ENCODE data around the gene ZRSR2.
"Not testable (repeated sequence)": the region's sequence is repeated elsewhere in the genome, so short reads cannot be mapped to it uniquely, and the experiment has no call there.

Gene ZRSR2

DNA sequence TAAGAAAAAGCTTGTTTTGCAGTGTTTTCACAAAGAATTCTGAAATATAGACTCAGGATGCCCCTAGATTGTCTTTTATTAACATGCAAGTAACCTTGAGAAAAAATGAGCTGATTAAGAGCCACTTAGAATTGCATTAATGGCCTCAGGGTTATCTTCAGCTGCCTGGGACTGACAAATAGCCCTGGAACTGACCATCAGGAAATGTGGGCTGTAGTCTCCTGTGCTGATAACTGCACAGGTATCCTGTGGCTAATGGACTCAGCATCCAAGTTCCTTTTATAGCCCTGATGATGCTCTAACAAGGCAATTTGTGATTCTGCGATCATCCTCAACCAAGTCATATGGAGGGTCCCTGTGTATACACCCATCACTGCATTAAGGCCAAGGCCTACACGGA is 35.2 kb upstream of the ZRSR2 start:
- Histone ChIP-seq H3K4me1 (ENCODE audit: control insufficient read depth, insufficient read depth, low read length, poor library complexity, severe bottlenecking) (no peaks in the 10 kb centered on the region), H3K4me3 (ENCODE audit: extremely low read depth, insufficient read depth, low read length, poor library complexity, severe bottlenecking) (no peak overlapping the region)

DNA sequence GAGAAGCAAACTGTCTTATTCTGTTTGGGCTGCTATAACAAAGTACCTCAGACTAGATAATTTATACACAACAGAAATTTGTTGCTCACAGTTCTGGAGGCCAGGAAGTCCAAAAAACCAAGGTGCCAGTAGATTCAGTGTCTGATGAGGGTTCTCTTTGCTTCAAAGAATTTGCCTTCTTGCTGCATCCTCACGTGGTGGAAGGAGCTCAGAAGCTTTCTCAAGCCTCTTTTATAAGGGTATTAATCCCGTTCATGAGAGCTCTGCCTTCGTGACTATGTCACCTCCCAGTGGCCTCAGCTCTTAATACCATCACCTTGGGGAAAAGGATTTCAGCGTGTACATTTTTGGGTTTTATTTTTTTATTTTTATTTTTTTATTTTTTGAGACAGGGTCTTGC is 32.1 kb upstream of the ZRSR2 start:
- no peaks in the 10 kb centered on the region for H3K36me3 ChIP-seq (ENCODE audit: control insufficient read depth, insufficient read depth, low read length)
- 80% methylated on average over 1 of the region's 4 CpGs; no CpG with 5 or more reads in 1 of the 2 experiments for WGBS, 2 experiments (ENCODE audit: insufficient coverage in 2 of 2)
- H3K9me3 ChIP-seq (ENCODE audit: control insufficient read depth, low read length) = no peaks in the 10 kb centered on the region
- H3K27ac ChIP-seq (ENCODE audit: low read depth, low read length, severe bottlenecking) = no peak overlapping the region
- H3K4me1 ChIP-seq (ENCODE audit: control insufficient read depth, insufficient read depth, low read length, poor library complexity, severe bottlenecking) = no peaks in the 10 kb centered on the region
- no peak overlapping the region for H3K4me3 ChIP-seq (ENCODE audit: extremely low read depth, insufficient read depth, low read length, poor library complexity, severe bottlenecking)

More for the DNA sequence above, 35.2 kb upstream of the ZRSR2 start:
- H3K27ac ChIP-seq (ENCODE audit: low read depth, low read length, severe bottlenecking) = no peak overlapping the region
- no peaks in the 10 kb centered on the region for H3K9me3 ChIP-seq (ENCODE audit: control insufficient read depth, low read length)
- H3K36me3 ChIP-seq (ENCODE audit: control insufficient read depth, insufficient read depth, low read length) = no peaks in the 10 kb centered on the region
- no CpG with 5 or more reads among the region's 2 CpGs for WGBS, 2 experiments (ENCODE audit: insufficient coverage in 2 of 2)

DNA sequence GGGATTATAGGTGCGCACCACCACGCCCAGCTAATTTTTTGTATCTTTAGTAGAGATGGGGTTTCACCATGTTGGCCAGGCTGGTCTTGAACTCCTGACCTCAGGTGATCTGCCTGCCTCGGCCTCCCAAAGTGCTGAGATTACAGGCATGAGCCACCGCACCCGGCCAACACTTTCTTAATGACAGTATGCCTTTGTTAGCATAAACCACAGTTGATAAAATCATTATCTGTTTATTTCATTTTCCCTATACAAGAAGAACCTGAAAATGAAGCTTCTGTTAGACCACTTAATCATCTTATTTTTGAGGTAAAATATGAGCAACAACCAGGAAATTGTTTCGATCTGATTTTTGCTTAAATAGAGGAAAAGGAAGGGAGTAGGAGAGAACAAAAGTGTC is 30.4 kb upstream of the ZRSR2 start:
- H3K4me1 ChIP-seq (ENCODE audit: control insufficient read depth, insufficient read depth, low read length, poor library complexity, severe bottlenecking); H3K27ac ChIP-seq (ENCODE audit: low read depth, low read length, severe bottlenecking); H3K36me3 ChIP-seq (ENCODE audit: control insufficient read depth, insufficient read depth, low read length); H3K4me3 ChIP-seq (ENCODE audit: extremely low read depth, insufficient read depth, low read length, poor library complexity, severe bottlenecking); H3K9me3 ChIP-seq (ENCODE audit: control insufficient read depth, low read length): not testable (repeated sequence)
- WGBS, 2 experiments (ENCODE audit: insufficient coverage in 2 of 2) = no CpG with 5 or more reads among the region's 6 CpGs

DNA sequence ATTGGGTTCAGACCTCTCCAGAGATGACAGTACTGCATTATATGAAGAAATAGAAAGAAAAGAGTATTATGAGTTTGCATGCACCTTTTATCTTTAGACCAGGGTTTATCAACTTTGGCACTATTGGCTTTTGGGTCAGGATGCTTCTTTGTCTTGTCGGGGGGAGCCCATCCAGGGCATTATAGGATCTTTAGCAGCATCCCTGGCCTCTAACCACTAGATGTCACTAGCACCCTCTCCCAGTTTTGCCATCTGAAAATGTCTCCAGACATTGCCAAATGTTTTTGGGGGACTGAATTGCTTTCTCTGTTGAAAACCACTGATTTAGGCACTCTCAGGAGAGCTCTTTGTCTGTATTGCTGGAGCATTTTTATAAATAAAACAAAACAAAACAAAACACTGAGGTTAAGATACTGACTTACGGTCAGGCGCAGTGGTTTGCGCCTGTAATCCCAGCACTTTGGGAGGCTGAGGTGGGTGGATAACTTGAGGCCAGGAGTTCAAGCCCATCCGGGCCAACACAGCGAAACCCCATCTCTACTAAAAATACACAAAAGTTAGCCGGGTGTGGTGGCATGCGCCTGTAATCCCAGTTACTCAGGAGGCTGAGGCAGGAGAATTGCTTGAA is 28.6 kb upstream of the ZRSR2 start:
- Histone ChIP-seq H3K4me1 (ENCODE audit: control insufficient read depth, insufficient read depth, low read length, poor library complexity, severe bottlenecking) (no peaks in the 10 kb centered on the region), H3K4me3 (ENCODE audit: extremely low read depth, insufficient read depth, low read length, poor library complexity, severe bottlenecking) (no peak overlapping the region), H3K27ac (ENCODE audit: low read depth, low read length, severe bottlenecking) (no peak overlapping the region), H3K36me3 (ENCODE audit: control insufficient read depth, insufficient read depth, low read length) (no peaks in the 10 kb centered on the region), H3K9me3 (ENCODE audit: control insufficient read depth, low read length) (no peaks in the 10 kb centered on the region)
- WGBS, 2 experiments (ENCODE audit: insufficient coverage in 2 of 2) = 0% methylated on average over 1 of the region's 8 CpGs; no CpG with 5 or more reads in 1 of the 2 experiments

DNA sequence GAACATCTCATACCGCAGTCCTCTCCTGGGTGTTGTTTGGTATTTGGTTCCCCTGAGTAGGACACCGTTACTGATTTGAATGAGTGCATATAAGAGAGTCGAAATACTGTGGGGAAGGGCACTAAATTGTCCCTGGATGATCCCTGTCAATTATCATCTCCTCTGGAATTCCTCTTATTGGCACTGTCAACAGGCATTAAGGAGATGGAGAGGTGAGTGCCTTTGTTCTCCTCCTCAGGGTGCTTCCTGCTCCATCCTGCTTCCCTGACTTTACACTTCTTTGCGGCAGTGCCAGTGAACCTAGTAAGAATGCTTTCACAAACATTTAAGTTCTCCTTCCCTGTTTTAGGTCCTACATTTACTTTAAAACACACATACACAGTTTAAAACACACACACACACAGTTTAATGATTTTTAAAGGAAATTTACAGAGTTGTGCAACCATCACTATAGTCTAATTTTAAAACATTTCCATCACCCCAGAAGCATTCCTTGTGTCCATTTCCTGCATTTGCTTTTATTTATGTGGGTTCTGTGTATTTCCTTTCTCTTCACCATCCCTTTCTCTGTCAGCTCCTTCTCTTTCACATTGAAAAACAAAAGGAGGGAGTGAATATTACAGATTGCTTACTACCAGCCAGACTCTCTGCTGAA is 20.9 kb upstream of the ZRSR2 start:
- Histone ChIP-seq H3K9me3 (ENCODE audit: control insufficient read depth, low read length) (no peaks in the 10 kb centered on the region), H3K36me3 (ENCODE audit: control insufficient read depth, insufficient read depth, low read length) (no peaks in the 10 kb centered on the region), H3K27ac (ENCODE audit: low read depth, low read length, severe bottlenecking) (no peak overlapping the region), H3K4me3 (ENCODE audit: extremely low read depth, insufficient read depth, low read length, poor library complexity, severe bottlenecking) (no peak overlapping the region), H3K4me1 (ENCODE audit: control insufficient read depth, insufficient read depth, low read length, poor library complexity, severe bottlenecking) (no peaks in the 10 kb centered on the region)
- WGBS, 2 experiments (ENCODE audit: insufficient coverage in 2 of 2) = 22% methylated on average over 1 of the region's 4 CpGs; no CpG with 5 or more reads in 1 of the 2 experiments

DNA sequence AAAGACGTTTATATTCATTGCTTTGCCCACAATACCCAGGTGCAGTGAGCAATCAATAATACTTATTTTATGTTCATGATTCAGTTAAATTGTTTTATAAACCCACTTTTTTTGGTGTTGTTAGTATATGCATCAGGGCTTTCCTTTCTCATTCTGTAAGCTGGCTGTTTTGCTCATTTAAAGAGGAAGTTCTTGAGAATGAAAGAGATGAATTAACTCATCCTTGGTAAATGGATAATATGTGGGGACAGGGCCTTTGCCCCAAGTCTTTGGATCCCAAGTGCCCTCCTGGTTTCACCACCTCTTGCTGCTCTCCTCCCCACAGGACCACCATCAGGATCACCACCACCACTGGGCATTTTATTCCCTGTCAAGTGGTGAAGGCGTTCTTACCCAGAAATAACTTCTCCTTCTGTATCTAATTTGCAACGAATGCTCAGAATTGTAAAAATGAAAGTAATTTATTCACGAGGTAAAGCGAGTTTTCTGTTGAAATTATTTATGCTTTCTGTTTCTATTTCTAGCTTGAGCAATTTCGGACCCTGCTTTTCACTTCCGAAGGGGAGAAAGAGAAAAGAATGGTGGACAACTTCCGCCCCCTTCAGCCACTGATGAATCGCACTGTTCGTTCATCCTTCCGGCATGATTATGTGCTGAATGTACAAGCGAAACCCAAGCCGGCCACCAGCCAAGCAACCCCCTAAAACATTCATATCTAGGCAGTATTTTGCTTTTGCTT is 8.2 kb upstream of the ZRSR2 start:
- Histone ChIP-seq H3K4me1 (ENCODE audit: control insufficient read depth, insufficient read depth, low read length, poor library complexity, severe bottlenecking) (no peaks in the 10 kb centered on the region), H3K36me3 (ENCODE audit: control insufficient read depth, insufficient read depth, low read length) (peaks cover 3% of the 10 kb centered on the region), H3K27ac (ENCODE audit: low read depth, low read length, severe bottlenecking) (no peak overlapping the region), H3K4me3 (ENCODE audit: extremely low read depth, insufficient read depth, low read length, poor library complexity, severe bottlenecking) (no peak overlapping the region), H3K9me3 (ENCODE audit: control insufficient read depth, low read length) (no peaks in the 10 kb centered on the region)
- WGBS, 2 experiments (ENCODE audit: insufficient coverage in 2 of 2) = 77 to 100% methylated on average over 3 to 4 of the region's 13 CpGs

DNA sequence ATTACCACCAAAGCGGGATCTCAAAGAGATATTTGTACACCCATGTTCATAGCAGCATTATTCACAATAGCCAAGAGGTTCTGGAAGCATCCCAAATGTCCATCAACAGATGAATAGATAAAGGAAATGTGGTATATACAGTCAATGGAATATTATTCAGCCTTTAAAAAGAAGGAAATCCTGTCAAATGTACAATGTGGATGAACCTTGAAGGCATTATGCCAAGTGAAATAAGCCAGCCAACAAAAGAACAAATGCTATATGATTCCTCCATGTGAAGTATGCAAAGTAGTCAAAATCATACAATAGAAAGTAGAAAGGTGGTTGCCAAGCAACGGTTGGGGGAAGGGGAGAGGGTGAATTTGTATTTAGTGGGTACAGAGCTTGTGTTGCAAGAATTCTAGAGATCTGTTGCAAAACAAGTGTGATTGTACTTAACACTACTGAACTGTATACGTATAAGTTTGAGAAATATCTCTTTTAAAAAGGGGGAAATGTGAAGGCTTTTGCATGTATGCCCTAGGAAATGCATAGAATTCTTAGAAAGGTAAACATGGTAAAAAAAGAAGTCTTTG is 5.0 kb upstream of the ZRSR2 start:
- Histone ChIP-seq H3K27ac (ENCODE audit: low read depth, low read length, severe bottlenecking) (no peak overlapping the region), H3K4me1 (ENCODE audit: control insufficient read depth, insufficient read depth, low read length, poor library complexity, severe bottlenecking) (no peaks in the 10 kb centered on the region)

DNA sequence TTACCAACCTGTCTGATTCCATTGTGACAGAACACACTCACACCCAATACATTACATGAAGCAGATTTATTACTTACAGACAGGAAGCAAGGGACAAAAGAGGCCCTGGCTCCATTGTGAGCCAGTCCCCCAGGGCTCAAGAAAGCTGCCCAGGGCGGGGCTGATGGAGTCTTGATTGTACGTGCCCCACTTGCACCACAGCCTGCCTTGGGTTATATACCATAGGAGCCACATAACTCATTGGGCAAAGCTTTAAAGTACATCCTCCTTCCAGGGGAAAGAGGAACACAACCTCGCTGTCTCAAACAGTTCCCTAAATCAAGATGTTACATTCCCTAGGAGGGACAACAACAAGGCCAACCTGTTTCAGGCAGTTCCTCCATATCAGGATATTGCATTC is 3.4 kb upstream of the ZRSR2 start:
- Histone ChIP-seq H3K9me3 (ENCODE audit: control insufficient read depth, low read length) (no peaks in the 10 kb centered on the region), H3K27ac (ENCODE audit: low read depth, low read length, severe bottlenecking) (no peak overlapping the region), H3K4me3 (ENCODE audit: extremely low read depth, insufficient read depth, low read length, poor library complexity, severe bottlenecking) (no peak overlapping the region), H3K4me1 (ENCODE audit: control insufficient read depth, insufficient read depth, low read length, poor library complexity, severe bottlenecking) (no peaks in the 10 kb centered on the region), H3K36me3 (ENCODE audit: control insufficient read depth, insufficient read depth, low read length) (no peaks in the 10 kb centered on the region)
- no CpG with 5 or more reads among the region's 3 CpGs for WGBS, 2 experiments (ENCODE audit: insufficient coverage in 2 of 2)

More for the DNA sequence above, 5.0 kb upstream of the ZRSR2 start:
- 88% methylated on average over 1 of the region's 3 CpGs; no CpG with 5 or more reads in 1 of the 2 experiments for whole genome bisulfite sequencing, 2 experiments (ENCODE audit: insufficient coverage in 2 of 2)
- H3K4me3 ChIP-seq (ENCODE audit: extremely low read depth, insufficient read depth, low read length, poor library complexity, severe bottlenecking) = no peak overlapping the region
- no peaks in the 10 kb centered on the region for H3K36me3 ChIP-seq (ENCODE audit: control insufficient read depth, insufficient read depth, low read length)
- H3K9me3 ChIP-seq (ENCODE audit: control insufficient read depth, low read length) = no peaks in the 10 kb centered on the region

DNA sequence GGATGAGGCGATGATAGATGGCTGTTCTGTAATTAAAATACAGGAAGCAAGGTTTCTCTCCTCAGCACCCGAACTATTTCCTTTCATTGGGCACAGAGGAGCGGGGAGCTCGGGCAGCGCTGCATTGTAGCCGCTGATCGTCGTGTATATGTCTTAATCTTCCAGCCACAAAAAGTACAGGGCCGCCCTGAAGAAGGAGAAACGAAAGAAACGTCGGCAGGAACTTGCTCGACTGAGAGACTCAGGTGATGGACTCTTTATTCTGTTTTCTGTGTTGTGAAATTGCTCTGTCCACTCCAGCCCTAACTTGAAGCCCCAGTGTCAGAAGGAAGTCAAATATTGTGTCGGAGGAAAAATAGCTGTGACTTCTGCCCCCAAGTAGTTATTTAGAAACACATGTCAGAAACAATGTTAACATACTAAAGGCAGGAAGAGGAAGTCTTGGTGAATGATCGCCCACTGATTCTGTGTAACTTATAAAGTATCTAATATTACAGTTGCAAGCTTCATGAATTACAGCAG is 546 bp downstream of the ZRSR2 start:
- 0% methylated on average over 1 of the region's 15 CpGs; no CpG with 5 or more reads in 1 of the 2 experiments for WGBS, 2 experiments (ENCODE audit: insufficient coverage in 2 of 2)
- H3K36me3 ChIP-seq (ENCODE audit: control insufficient read depth, insufficient read depth, low read length) = peaks cover 14% of the 10 kb centered on the region
- H3K27ac ChIP-seq (ENCODE audit: low read depth, low read length, severe bottlenecking) = no peak overlapping the region
- no peaks in the 10 kb centered on the region for H3K9me3 ChIP-seq (ENCODE audit: control insufficient read depth, low read length)
- peak overlapping the region; percentile 58 for H3K4me3 ChIP-seq (ENCODE audit: extremely low read depth, insufficient read depth, low read length, poor library complexity, severe bottlenecking)
- H3K4me1 ChIP-seq (ENCODE audit: control insufficient read depth, insufficient read depth, low read length, poor library complexity, severe bottlenecking) = no peaks in the 10 kb centered on the region

DNA sequence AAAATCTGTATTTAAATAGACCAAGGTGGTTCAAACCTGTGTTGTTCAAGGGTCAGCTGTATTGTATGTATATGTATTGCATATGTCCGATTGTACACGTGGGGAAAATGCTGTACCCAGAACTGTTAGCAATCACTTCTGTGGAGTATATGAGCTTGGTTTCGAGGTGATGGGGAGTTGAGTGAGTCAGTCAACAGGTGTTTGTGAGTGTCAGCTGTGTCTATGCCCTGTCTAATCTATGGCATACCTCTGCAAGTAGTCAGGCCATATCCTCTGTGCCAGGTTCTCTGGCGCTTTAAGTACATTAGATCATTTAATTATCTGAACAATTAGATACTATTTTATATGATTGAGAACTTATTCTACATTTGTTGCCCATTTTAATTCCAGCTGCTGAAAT is 7.4 kb downstream of the ZRSR2 start:
- no CpG with 5 or more reads among the region's 4 CpGs for WGBS, 2 experiments (ENCODE audit: insufficient coverage in 2 of 2)
- Histone ChIP-seq H3K4me3 (ENCODE audit: extremely low read depth, insufficient read depth, low read length, poor library complexity, severe bottlenecking) (no peak overlapping the region), H3K9me3 (ENCODE audit: control insufficient read depth, low read length) (no peaks in the 10 kb centered on the region), H3K27ac (ENCODE audit: low read depth, low read length, severe bottlenecking) (no peak overlapping the region), H3K4me1 (ENCODE audit: control insufficient read depth, insufficient read depth, low read length, poor library complexity, severe bottlenecking) (no peaks in the 10 kb centered on the region), H3K36me3 (ENCODE audit: control insufficient read depth, insufficient read depth, low read length) (peaks cover 28% of the 10 kb centered on the region)
